Lower leg skin (tissue), 3 donors: ENCODE measurements around the gene SIGLEC11.

Source experiments
- POLR2A ChIP-seq, 2 donors: fragments of 450-650 bp; IDR thresholded peaks; one replicate each; pipeline ENCODE4 v1.6.1; 2016 to 2017; ENCODE audit warnings: antibody characterized with exemption in 2 of 2, mild to moderate bottlenecking in 1 of 2, moderate library complexity in 1 of 2
- TF ChIP-seq, protein P1 (sequence below), 3 donors: fragments of 450-650 bp; IDR thresholded peaks; one replicate each; pipeline ENCODE4 v1.5.1; 2016; ENCODE audit warnings: antibody characterized with exemption in 3 of 3, mild to moderate bottlenecking in 3 of 3, moderate library complexity in 2 of 3

DNA sequence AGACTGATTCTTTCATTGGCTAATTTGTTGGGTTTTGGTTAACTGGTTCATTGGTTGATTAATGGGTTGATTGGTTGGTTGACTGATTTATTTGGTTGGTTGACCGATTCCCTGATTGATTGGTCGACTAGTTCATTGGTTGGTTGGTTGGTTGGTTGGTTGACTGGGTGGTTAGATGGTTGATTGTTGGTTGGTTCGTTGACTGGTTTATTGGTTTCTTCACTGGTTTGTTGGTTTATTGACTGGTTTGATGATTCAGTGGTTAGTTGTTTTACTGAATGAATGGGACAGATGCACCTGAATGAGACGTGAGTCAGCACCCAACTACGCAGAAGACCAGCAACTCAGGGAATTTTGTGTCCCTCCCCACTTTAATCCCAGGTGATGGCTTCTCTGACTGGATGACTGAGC, 28.9 kb downstream of the SIGLEC11 start:
- TF ChIP-seq, protein P1, sequence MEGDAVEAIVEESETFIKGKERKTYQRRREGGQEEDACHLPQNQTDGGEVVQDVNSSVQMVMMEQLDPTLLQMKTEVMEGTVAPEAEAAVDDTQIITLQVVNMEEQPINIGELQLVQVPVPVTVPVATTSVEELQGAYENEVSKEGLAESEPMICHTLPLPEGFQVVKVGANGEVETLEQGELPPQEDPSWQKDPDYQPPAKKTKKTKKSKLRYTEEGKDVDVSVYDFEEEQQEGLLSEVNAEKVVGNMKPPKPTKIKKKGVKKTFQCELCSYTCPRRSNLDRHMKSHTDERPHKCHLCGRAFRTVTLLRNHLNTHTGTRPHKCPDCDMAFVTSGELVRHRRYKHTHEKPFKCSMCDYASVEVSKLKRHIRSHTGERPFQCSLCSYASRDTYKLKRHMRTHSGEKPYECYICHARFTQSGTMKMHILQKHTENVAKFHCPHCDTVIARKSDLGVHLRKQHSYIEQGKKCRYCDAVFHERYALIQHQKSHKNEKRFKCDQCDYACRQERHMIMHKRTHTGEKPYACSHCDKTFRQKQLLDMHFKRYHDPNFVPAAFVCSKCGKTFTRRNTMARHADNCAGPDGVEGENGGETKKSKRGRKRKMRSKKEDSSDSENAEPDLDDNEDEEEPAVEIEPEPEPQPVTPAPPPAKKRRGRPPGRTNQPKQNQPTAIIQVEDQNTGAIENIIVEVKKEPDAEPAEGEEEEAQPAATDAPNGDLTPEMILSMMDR (IDR thresholded peaks at IDR 0.05), result no peak
- no peak for TF ChIP-seq POLR2A (IDR thresholded peaks at IDR 0.05)
